GM12892 (cell line): Measurements from ENCODE around the gene SORBS2.

Experiments used
- DNase-seq: peaks from one replicate; pipeline ENCODE4 v3.0.0; 2011; ENCODE audit not compliant: insufficient read length
- FAIRE-seq: peaks from 2 replicates; lab custom pipeline; 2011; peaks lifted over from hg19 to GRCh38; lab: Jason Lieb, UNC
- POLR2A ChIP-seq: IDR thresholded peaks from 2 replicates; pipeline ENCODE4 v1.6.1; 2011; ENCODE audit warnings: low read depth, low read length, control low read depth
- POLR2AphosphoS5 ChIP-seq: IDR thresholded peaks from 2 replicates; pipeline ENCODE4 v1.6.1; 2011; ENCODE audit warnings: low read depth, low read length, control low read depth
- TAF1 ChIP-seq: IDR thresholded peaks from 2 replicates; pipeline ENCODE4 v1.6.1; 2011; ENCODE audit warnings: low read depth, mild to moderate bottlenecking, control low read depth, low read length, borderline replicate concordance

The SORBS2 gene

DNA sequence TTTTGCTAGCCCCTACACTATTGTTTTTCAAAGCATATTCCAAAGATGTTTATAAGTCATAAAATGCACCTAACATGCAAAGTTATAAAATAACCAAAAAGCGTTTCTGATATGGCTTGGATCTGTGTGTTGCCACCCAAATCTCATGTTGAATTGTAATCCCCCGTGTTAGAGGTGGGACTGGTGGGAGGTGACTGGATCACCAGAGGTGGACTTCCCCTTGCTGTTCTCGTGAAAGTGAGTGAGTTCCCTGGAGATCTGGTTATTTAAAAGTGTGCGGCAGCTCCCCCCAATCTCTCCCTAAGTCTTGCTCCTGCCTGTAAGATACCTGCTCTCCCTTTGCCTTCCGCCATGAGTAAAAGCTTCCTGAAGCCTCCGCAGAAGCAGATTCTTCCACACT, 22.8 kb upstream of the SORBS2 start:
- no peak for DNase-seq
- no peak for TF ChIP-seq POLR2A
- no peak for TF ChIP-seq TAF1
- no peak for TF ChIP-seq POLR2AphosphoS5
- FAIRE-seq: no peak

DNA sequence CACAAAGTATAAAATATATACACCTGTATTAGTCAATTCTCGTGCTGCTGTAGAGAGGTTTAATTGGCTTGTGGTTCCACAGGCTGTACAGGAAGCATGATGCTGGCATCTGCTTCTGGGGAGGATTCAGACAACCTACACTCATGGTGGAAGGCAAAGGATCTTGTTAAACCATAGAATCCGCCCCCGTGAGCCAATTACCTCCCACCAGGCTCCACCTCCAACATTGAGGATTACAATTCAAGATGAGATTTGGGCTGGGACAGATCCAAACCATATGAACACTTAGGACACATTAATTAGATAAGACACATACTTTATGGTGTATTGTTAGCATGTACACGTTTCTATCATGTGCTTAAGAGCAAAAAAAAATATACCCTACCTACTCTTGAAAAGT, 22.1 kb upstream of the SORBS2 start:
- TF ChIP-seq TAF1 (no peak), POLR2A (no peak), POLR2AphosphoS5 (no peak)
- DNase-seq (no peak), FAIRE-seq (no peak)

DNA sequence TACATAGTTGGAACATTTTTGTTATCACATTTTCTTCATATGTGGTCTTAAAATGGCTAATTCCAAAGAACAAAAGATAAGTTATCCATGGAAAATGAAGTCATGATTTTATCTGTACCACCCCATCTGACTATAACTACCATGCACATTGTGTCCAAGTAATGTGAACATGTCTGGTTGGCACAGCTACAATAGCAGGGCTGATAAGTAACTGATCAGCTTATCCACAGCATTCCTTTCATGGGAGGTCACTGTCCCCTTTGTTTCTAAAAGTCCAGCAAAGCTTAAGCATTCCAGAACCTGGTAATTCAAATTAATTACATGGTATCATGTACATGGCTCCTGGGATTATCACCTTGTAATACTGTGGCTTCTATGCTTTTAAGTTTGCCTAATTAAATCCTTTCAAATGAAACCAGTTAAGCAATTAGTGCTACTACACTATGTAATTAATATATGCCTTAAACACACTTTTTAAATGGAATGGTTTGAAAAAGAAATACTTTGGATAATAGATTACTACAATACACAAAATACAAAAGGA, 21.1 kb upstream of the SORBS2 start:
- DNase-seq (no peak), FAIRE-seq (no peak)
- TF ChIP-seq TAF1: no peak
- TF ChIP-seq POLR2AphosphoS5: no peak

DNA sequence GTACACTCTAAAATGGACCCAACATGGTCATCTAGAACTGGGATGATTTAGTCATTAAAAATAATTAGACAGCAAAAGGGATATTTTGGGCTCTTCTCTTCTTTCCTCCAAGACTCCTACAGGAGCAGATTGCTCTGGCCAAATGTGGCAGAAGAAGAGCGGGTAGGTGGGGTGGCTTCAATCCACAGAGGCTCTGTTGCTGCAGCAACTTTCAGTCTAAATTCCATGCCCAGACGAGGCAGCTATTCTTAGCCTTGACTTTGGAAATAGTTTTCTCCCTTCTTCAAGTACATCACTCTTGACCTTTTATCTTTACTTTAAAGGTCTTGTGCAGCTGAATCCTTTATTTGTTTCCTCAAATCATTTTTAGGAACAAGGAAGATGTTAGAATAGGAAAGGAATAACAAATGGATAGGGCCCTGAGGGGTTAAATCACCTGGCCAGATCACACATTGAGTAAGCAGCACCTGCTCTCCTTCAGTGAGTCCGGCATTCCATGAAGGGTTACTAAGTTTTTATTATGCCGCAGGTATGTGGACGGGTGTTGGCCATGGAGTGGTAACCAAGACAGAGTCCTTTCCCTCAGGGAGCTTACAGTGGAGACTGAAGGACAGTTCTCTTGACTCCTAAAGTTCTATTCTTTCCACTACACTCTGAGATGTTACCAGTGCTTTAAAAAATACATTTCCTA, 19.3 kb upstream of the SORBS2 start:
- no peak for TF ChIP-seq POLR2A
- TF ChIP-seq TAF1: no peak
- no peak for TF ChIP-seq POLR2AphosphoS5
- FAIRE-seq: no peak
- no peak for DNase-seq

DNA sequence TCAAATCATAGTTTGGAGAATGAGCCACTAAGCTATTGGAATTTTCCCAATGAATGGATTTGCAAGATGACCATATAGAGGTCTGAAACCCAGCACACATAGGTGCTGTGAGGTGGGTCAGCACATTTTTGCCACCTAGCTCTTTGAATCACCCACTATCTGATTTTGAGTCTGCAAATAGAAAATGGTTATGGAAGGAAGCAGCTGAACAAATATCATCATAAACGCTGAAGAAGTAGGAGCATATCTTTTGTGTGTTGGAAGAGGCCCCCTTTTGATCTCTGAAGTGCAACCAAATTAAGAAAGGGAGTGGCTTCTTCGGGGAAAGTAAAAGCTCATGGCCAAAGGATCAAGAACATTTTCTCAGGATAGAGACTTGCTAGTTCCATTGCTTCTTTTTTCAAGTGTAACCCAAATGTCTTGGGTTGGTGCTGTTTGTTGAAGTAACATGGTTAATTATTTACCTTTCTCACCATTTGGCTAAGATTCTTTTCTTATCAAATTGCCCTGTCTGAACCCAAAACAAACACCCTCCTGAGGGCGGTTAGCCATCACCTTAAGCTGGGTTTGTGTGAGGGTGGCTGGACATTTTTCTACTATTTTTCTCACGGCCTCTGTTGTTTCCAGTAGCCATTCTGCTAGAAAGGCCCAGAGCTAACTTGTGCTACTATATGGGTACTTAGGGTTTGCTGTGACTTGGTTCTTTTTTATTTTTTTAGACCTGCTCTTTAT, 18.4 kb upstream of the SORBS2 start:
- FAIRE-seq (no peak), DNase-seq (no peak)
- TF ChIP-seq POLR2A (no peak), POLR2AphosphoS5 (no peak), TAF1 (no peak)

DNA sequence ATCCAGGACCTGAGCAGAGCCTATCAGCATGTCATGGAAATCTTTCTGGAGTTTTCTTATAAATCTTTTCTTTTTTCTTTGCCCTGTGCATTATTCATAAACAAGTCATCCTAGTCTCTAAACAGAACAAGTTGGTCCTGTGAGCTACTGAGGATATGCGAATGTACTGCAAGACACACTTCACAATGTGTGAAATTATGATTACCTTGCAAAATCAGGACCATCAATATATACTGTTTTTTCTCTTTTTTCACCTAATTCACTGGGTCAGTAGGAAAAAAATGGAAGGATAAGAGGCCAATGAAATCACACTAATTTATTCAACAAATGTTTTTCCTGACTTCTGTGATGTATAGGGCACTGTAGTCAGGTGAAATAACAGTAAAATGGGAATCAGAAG, 14.4 kb upstream of the SORBS2 start:
- DNase-seq (no peak), FAIRE-seq (no peak)
- no peak for TF ChIP-seq POLR2A
- TF ChIP-seq POLR2AphosphoS5: no peak
- TF ChIP-seq TAF1: no peak

DNA sequence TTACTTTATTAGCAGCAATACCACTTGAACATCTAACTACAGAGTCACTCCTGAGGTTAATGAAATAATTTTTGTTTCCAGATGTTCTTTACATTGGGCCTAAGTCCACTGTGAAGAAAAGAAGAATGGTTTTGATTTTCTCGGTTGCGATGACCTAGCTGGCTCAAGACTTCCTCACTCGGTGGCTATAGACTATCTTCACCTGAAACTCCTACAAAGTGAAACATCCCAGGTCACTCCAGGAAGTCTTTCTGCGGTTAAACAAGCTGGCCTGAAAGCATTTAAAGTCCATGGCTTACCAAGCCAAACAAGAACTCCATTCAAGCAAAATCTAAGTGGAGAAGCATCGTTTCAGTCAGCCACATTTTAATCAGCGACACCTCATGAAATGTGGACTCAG, 13.7 kb upstream of the SORBS2 start:
- no peak for DNase-seq
- TF ChIP-seq POLR2A: no peak
- no peak for TF ChIP-seq POLR2AphosphoS5
- no peak for FAIRE-seq

DNA sequence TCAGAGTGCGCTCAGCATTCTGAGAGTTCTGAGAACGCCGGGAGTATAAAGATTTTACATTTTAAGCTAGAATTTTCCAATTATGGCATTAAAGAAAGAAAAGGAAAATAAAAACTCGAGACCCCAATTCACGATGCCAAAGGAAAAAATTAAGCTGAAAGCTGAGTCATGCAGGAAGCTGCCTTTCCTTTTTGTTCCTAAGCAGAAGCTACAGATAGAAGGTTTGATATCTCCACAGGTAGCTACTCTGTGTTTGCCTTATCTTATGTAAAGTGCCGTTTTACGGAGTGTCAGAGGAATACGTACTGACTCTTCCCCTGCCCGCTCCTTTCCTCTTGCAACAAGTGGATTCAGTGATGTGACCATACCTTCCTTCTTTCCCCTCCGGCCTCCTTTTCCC, 10.8 kb upstream of the SORBS2 start:
- no peak for TF ChIP-seq POLR2A
- TF ChIP-seq TAF1: no peak
- TF ChIP-seq POLR2AphosphoS5: no peak
- FAIRE-seq: no peak
- no peak for DNase-seq

DNA sequence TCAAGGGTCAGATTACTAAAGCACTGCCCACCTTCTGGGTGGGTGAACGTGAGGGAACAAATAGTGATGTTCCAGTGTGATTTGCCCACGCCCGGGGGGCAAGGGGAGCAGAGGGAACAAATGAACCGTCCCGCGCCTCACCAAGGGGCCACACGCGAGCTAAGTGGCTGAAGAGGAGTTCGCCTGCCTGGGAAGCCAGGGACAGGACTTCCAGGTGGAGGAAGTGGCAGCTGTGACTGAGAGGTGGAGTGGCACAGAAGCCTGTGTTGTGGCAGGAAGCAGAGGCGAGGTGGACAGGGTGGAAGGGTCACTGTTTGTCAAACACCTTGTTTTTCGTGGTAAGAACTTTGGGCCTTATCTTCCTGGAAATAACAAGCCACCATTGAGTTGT, 9.0 kb upstream of the SORBS2 start:
- TF ChIP-seq POLR2AphosphoS5: no peak
- no peak for TF ChIP-seq TAF1
- TF ChIP-seq POLR2A: no peak
- DNase-seq (no peak), FAIRE-seq (no peak)

DNA sequence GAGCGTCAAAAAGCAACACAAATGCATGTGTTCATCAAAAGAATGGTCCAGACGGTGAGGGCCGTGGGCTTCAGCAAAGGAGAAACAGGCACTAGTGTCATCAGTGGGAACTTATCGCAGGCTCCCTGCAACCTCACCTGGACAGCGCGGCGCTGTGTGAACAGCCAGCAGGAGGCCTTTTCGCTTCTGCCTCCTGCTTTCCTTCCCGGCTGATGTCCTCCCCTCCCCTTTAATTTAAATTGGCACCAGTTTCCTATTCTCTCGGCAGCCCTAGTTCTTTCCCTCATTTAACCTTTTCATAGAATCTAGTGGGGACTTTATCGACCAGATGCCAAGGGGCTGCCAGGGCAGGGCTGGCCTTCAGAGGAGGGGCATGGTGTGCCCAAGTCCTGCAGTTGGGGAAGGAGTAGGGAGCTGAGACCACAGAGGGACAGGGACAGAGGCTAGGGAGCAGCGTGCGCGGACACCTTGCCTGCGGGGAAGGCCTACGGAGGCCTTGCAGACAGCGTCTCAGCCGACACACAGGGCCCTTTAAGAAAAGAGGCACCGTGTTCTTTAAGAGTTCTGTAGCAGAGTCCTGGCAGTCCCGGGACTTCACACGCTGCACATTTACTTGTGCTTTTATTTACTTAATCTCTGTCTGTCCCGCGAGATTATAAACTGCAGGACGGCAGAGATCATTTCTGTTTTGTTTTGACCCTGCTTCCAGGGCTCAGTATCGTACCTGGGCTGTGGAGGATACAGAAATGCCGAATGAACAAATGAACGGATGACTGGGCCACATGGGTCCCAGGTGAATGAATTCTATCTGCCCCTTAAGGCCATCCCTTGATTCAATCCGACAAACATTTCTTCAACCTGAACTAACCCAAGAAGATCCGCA, 8.4 kb upstream of the SORBS2 start:
- no peak for FAIRE-seq
- TF ChIP-seq TAF1: no peak
- TF ChIP-seq POLR2A: no peak
- TF ChIP-seq POLR2AphosphoS5: no peak
- no peak for DNase-seq

DNA sequence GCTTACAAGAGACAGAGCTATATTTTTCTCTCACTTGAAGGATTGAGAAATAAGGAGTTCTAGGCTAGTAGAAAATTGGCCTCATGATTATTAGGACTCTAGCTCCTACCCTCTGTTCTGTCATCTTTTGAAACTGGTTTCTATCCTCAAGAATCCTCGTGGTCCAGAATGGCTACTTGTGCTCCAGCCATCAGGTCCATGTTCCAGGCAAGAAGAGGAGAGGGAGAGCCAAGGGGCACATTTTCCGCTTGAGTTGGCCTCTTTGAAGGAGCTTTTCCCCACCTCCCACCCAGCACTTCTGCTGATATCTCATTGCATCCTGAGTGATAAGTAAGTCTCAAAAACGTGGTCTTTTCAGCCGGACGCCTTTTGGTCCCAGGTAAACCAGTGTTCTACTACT, 7.2 kb upstream of the SORBS2 start:
- TF ChIP-seq POLR2A: no peak
- TF ChIP-seq POLR2AphosphoS5: no peak
- no peak for TF ChIP-seq TAF1
- DNase-seq (no peak), FAIRE-seq (no peak)
